ENCODE data around the gene VTA1.
"Not testable (repeated sequence)": the region's sequence is repeated elsewhere in the genome, so short reads cannot be mapped to it uniquely, and the experiment has no call there.

VTA1 gene

GRCh38 chr6:142172758-142173157, 25.7 kb downstream of the VTA1 start:
- DNase-seq, result no peak

GRCh38 chr6:142173980-142174379, 26.9 kb downstream of the VTA1 start:
- DNase-seq, result no peak

GRCh38 chr6:142174703-142175102, 27.6 kb downstream of the VTA1 start:
- no peak for DNase-seq

- DNase-seq, result no peak
Measured at GRCh38 chr6:142178129-142178528, 31.1 kb downstream of the VTA1 start.

GRCh38 chr6:142182004-142182403, 34.9 kb downstream of the VTA1 start:
- no peak for DNase-seq

GRCh38 chr6:142183351-142183750, 36.3 kb downstream of the VTA1 start:
- no peak for DNase-seq

- no peak for DNase-seq
Measured at GRCh38 chr6:142184307-142184706, 37.2 kb downstream of the VTA1 start.

- no peak for DNase-seq
Measured at GRCh38 chr6:142185641-142186040, 38.6 kb downstream of the VTA1 start.

GRCh38 chr6:142187209-142187608, 40.1 kb downstream of the VTA1 start:
- DNase-seq, result no peak

GRCh38 chr6:142188341-142188740, 41.3 kb downstream of the VTA1 start:
- not testable (repeated sequence) for DNase-seq

GRCh38 chr6:142189057-142189456, 42.0 kb downstream of the VTA1 start:
- DNase-seq, result no peak

- no peak for DNase-seq
Measured at GRCh38 chr6:142192343-142192742, 45.3 kb downstream of the VTA1 start.

GRCh38 chr6:142193621-142194020, 46.6 kb downstream of the VTA1 start:
- DNase-seq, result no peak

GRCh38 chr6:142195862-142196541, 48.9 kb downstream of the VTA1 start:
- DNase-seq, result no peak

- no peak for DNase-seq
Measured at GRCh38 chr6:142200846-142201628, 54.0 kb downstream of the VTA1 start.

GRCh38 chr6:142207265-142207877, 60.3 kb downstream of the VTA1 start:
- DNase-seq, result peak in 1 of 2 donors; percentile 27

GRCh38 chr6:142210606-142211005, 63.5 kb downstream of the VTA1 start:
- no peak for DNase-seq

- no peak for DNase-seq
Measured at GRCh38 chr6:142213402-142213801, 66.3 kb downstream of the VTA1 start.

GRCh38 chr6:142218446-142218845, 71.4 kb downstream of the VTA1 start:
- no peak for DNase-seq

GRCh38 chr6:142222022-142222421, 75.0 kb downstream of the VTA1 start:
- DNase-seq, result no peak

GRCh38 chr6:142223938-142224337, 76.9 kb downstream of the VTA1 start:
- DNase-seq, result no peak

GRCh38 chr6:142225115-142225514, 78.1 kb downstream of the VTA1 start:
- DNase-seq, result no peak

- no peak for DNase-seq
Measured at GRCh38 chr6:142225552-142225951, 78.5 kb downstream of the VTA1 start.

GRCh38 chr6:142226731-142227130, 79.7 kb downstream of the VTA1 start:
- DNase-seq, result no peak

All from inflammatory macrophage (primary cell).